HG03060 (cell line): ENCODE results near the gene C19orf25.
"Not testable (repeated sequence)": the region's sequence is repeated elsewhere in the genome, so short reads cannot be mapped to it uniquely, and the experiment has no call there.

ENCODE experiments used
- ATAC-seq: cut with Tn5 transposase; IDR thresholded peaks from one replicate; pipeline ENCODE4 v1.9.1; 2021; ENCODE audit warnings: low read depth, moderate number of reproducible peaks; ENCODE audit not compliant: unreplicated experiment

Gene C19orf25

GRCh38 chr19:1512671-1513498 lies 33.9 kb upstream of the C19orf25 start, which contains the start of gene ADAMTSL5:
Gene ADAMTSL5, minus strand, starts transcription at chr19:1513019. Its CDS starts 2,076 bp downstream, at chr19:1510943.
- no peak for ATAC-seq

- ATAC-seq, result no peak
Observed at GRCh38 chr19:1511318-1512317, 32.6 kb upstream of the C19orf25 start.

- ATAC-seq, result no peak
Observed at GRCh38 chr19:1510807-1511206, 31.8 kb upstream of the C19orf25 start.

- no peak for ATAC-seq
Observed at GRCh38 chr19:1510442-1510806, 31.4 kb upstream of the C19orf25 start.

GRCh38 chr19:1509602-1510441 lies 30.8 kb upstream of the C19orf25 start:
- ATAC-seq, result no peak

- ATAC-seq, result no peak
Observed at GRCh38 chr19:1508507-1508856, 29.5 kb upstream of the C19orf25 start.

- ATAC-seq, result no peak
Observed at GRCh38 chr19:1507763-1508506, 28.9 kb upstream of the C19orf25 start.

- no peak for ATAC-seq
Observed at GRCh38 chr19:1507192-1507660, 28.2 kb upstream of the C19orf25 start.

GRCh38 chr19:1505991-1506881 lies 27.2 kb upstream of the C19orf25 start:
- no peak for ATAC-seq

GRCh38 chr19:1505012-1505411 lies 26.0 kb upstream of the C19orf25 start:
- no peak for ATAC-seq

GRCh38 chr19:1503925-1504773 lies 25.1 kb upstream of the C19orf25 start:
- ATAC-seq, result no peak

GRCh38 chr19:1503089-1503924 lies 24.3 kb upstream of the C19orf25 start:
- ATAC-seq, result no peak

- no peak for ATAC-seq
Observed at GRCh38 chr19:1502433-1503088, 23.5 kb upstream of the C19orf25 start.

GRCh38 chr19:1501200-1501595 lies 22.2 kb upstream of the C19orf25 start:
- no peak for ATAC-seq

- not testable (repeated sequence) for ATAC-seq
Observed at GRCh38 chr19:1499231-1499630, 20.2 kb upstream of the C19orf25 start.

GRCh38 chr19:1497578-1498235 lies 18.7 kb upstream of the C19orf25 start:
- ATAC-seq, result no peak
